Upper lobe of left lung (tissue), 4 donors: ENCODE results near the gene SYNGAP1.

Source experiments
- CTCF ChIP-seq, 6 experiments: fragments of 450-650 bp in 4 of 6; fragments of 200-600 bp in 2 of 6; sonication (generic) in 2 of 6; IDR thresholded peaks; one replicate each; pipeline ENCODE4 v1.5.1; 2016 to 2019; ENCODE audit warnings: antibody characterized with exemption in 6 of 6
- EP300 ChIP-seq, 4 donors: sonication (generic); formaldehyde crosslinking; IDR thresholded peaks; one replicate each; pipeline ENCODE4 v1.5.1; 2017; ENCODE audit warnings: antibody characterized with exemption in 4 of 4, control low read depth in 2 of 4
- POLR2A ChIP-seq, 4 donors: fragments of 450-650 bp; IDR thresholded peaks; one replicate each; pipeline ENCODE4 v1.5.1; 2016 to 2017; ENCODE audit warnings: antibody characterized with exemption in 4 of 4, mild to moderate bottlenecking in 2 of 4
- POLR2AphosphoS5 ChIP-seq, 2 donors: sonication (generic); formaldehyde crosslinking; IDR thresholded peaks; one replicate each; pipeline ENCODE4 v1.5.1; 2017; ENCODE audit warnings: antibody characterized with exemption in 2 of 2

GRCh38 chr6:33417128-33417902 is 2.5 kb upstream of the SYNGAP1 start:
- no peak for TF ChIP-seq CTCF (IDR thresholded peaks at IDR 0.05)
- TF ChIP-seq EP300 (IDR thresholded peaks at IDR 0.05): no peak
- no peak for TF ChIP-seq POLR2A (IDR thresholded peaks at IDR 0.05)
- no peak for TF ChIP-seq POLR2AphosphoS5 (IDR thresholded peaks at IDR 0.05)
